NCI-H2107 treated with DMSO at 0.1 percent for 48 hours (cell line): ENCODE measurements around the gene OLFM3.
A peak's percentile ranks its signal among the peaks of the same experiment; 100 is the strongest.

ENCODE experiments used
- DNase-seq: peaks from one replicate; lab custom pipeline; 2025; ENCODE audit not compliant: unreplicated experiment; lab: John Stamatoyannopoulos, UW

The OLFM3 gene

GRCh38 chr1:101854271-101854670 is 142.5 kb downstream of the OLFM3 start:
- no peak for DNase-seq

- no peak for DNase-seq
These were observed 143.8 kb downstream of the OLFM3 start for GRCh38 chr1:101852936-101853335.

DNA sequence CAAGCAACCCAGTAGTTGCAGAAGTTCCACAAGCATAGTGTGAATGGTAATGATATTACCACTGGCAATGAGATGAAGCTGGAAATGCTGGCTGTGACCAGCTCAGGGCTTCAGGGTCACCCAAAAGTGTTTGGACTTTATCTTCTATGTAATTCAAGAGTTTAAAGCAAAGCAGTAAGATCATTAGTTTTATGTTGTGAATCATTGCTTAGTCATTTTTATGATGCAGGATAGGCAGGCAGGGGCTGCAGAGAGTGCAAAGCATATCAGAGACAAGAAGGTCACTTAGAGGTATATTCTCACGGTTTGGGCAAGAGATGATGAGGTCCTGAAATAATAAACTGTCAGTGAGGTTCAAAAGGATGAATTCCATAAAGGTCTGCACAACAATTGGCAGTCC is 147.4 kb downstream of the OLFM3 start:
- DNase-seq = no peak

GRCh38 chr1:101847626-101848025 is 149.1 kb downstream of the OLFM3 start:
- DNase-seq = no peak

GRCh38 chr1:101846820-101847219 is 149.9 kb downstream of the OLFM3 start:
- DNase-seq = peak; percentile 70

GRCh38 chr1:101843160-101843559 is 153.6 kb downstream of the OLFM3 start:
- DNase-seq = no peak

DNA sequence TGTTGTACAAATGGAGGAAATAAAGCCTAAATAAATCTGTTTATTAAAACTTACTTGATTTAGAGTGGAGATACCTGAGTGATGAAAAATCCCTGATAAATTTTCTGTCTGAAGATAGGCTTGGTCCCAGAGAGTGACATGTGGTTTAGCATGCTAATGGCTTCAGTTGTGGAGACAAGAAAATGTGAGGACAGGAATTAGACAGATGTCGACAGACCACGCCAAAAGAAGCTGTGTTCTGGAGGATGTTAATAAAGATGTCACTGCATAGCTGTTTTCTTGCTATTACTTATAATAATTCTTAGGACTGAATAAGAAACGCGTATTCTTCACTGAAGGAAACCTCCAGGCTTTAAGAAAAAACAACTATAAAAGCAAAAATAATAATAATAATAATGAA is 154.9 kb downstream of the OLFM3 start:
- no peak for DNase-seq

- DNase-seq = no peak
These were observed 160.7 kb downstream of the OLFM3 start for GRCh38 chr1:101835988-101836387.

GRCh38 chr1:101833312-101833711 is 163.4 kb downstream of the OLFM3 start:
- no peak for DNase-seq

DNA sequence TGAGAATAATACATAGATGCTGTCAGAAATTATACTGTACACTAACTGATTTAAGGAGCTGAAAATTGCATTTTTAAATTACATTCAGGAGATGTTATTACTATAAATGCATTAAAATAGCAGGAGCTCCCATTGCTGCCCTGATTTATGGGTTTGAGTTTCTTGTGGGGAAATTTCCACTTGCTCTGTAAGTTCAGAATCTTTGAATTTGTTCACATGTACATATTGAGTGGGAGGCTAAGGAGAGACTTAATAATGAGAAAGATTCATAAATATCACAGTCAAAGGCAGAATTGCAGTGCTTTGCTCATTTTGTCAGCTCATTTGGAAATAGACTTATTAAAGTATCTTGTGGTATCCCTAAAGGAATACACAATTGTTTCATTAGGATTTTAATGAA is 170.3 kb downstream of the OLFM3 start:
- no peak for DNase-seq

DNA sequence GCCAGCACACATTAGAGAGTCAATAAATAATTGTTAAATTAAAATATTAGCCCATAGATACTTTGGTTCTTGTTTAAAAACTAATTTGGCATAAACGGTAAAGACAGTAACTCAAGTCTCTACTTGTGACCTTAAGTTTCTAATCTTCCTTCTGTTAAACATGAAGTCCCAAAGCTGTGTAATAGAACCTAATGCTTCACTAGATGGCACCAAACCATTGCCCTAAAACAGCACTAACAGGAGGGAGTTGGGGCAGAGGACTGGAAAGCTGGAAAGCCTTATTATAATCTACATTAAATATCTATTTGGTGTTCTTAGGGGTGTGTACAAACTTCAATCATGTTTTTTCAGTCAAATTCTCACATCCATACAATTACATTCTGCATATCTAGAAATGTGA is 176.7 kb downstream of the OLFM3 start:
- DNase-seq = peak; percentile 81

GRCh38 chr1:101816262-101816661 is 180.5 kb downstream of the OLFM3 start:
- no peak for DNase-seq

- no peak for DNase-seq
These were observed 198.3 kb downstream of the OLFM3 start for GRCh38 chr1:101798417-101798816.

DNA sequence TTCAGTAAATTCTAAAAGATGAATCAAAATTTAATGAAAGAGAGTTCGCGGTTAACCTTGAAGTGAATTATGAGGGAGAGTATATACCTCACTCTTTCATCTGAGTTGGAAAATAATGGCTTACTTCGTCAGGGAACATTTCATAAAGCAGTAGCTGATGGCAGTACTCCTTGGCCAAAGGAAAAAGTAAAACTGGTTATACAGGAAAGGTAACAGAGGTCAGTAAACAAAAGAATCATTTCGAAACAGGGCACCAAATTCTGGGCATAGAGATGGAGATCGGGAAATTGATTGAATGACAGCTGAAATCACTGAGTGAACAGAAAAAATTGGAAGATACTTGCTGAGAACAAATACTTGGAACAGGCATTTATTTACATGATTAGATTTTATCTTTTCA is 199.0 kb downstream of the OLFM3 start:
- DNase-seq = no peak

GRCh38 chr1:101781201-101781831 is 215.4 kb downstream of the OLFM3 start:
- peak; percentile 92 for DNase-seq

DNA sequence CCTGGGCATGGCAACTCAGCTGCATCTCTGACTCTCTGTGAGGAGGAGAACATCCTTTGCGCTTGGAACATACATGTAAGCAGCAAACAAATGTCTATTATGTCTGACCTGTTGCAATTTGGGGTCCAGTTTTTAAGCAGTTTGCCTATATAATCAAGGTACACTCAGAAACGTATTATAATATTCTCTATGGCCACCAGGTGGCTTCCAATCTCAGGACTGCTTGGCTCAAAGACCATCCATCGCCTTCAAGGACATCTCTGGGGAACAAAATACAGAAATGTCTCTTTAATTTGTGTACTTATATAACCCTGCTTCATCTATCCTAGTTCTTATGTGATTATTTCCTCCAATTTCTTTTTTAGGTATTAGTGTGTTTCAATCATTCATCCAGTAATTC is 227.2 kb downstream of the OLFM3 start:
- DNase-seq = no peak

GRCh38 chr1:101757985-101758384 is 238.7 kb downstream of the OLFM3 start:
- no peak for DNase-seq

- no peak for DNase-seq
These were observed 240.3 kb downstream of the OLFM3 start for GRCh38 chr1:101756411-101756810.
